Pancreas (tissue), 10 donors: Measurements from ENCODE around the gene PRR36. TPM values are rescaled to one million over a fixed set of nuclear protein-coding genes. Genes with fewer than 3 reads are reported as not detected.

ENCODE experiments used
- ATAC-seq, 4 donors: fragments of 200-7000 bp; cut with Tn5 transposase; one replicate each; pipeline versions ENCODE4 v1.8.0 to v1.9.1; 2020; ENCODE audit warnings: mild to moderate bottlenecking in 4 of 4, moderate library complexity in 4 of 4
- DNase-seq, 6 donors: peaks; one replicate each; pipeline ENCODE4 v3.0.0-alpha.2; 2020
- FAIRE-seq: peaks from 2 replicates; lab custom pipeline; 2012; peaks lifted over from hg19 to GRCh38; lab: Jason Lieb, UNC
- H3K27ac ChIP-seq, 4 donors: fragments of 200-600 bp; sonication (generic); 1 replicate in 3 of 4; 2 replicates in 1 of 4; pipeline versions ENCODE4 v1.5.0 to v1.8.0; 2020
- H3K27me3 ChIP-seq, 4 donors: fragments of 200-600 bp; one replicate each; pipeline ENCODE4 v1.8.0; 2021
- H3K36me3 ChIP-seq, 3 donors: fragments of 200-600 bp; sonication (generic) in 1 of 3; one replicate each; pipeline versions ENCODE4 v1.5.0 to v1.8.0; 2020 to 2021
- H3K4me1 ChIP-seq, 3 donors: fragments of 200-600 bp; one replicate each; pipeline ENCODE4 v1.8.0; 2021
- H3K4me3 ChIP-seq, 4 donors: fragments of 200-600 bp; sonication (generic) in 2 of 4; one replicate each; pipeline versions ENCODE4 v1.5.0 to v1.8.0; 2020 to 2021
- H3K9me3 ChIP-seq, 4 donors: fragments of 200-600 bp; one replicate each; pipeline ENCODE4 v1.8.0; 2021
- CTCF ChIP-seq, 4 donors: fragments of 200-600 bp; sonication (generic) in 3 of 4; IDR thresholded peaks; one replicate each; pipeline versions ENCODE4 v1.5.0 to v1.8.0; 2021; ENCODE audit warnings: antibody characterized with exemption in 4 of 4
- WGBS, 2 donors: extraction: QIAGEN DNeasy Blood & Tissue Kit; methylation state at CpG; one replicate each; pipeline ENCODE4 v1.1.7; 2013; 5-methylcytosine and 5-hydroxymethylcytosine counted together
- intact Hi-C, 3 donors: fragments of 100-400 bp; cut with DNase I; formaldehyde crosslinking; loops; one replicate each; pipeline versions ENCODE4 v1.11.1 to v1.14.2; 2022
- polyA plus RNA-seq, 2 donors: library from polyadenylated mRNA; stranded (reverse); fragments of 200-250 nt; gene quantifications; one replicate each; pipeline ENCODE4 v1.2.3, GENCODE V29; 2013
- total RNA-seq, 6 donors: library from RNA; stranded (reverse); fragmentation: NEBNext Ultra II Directional in 4 of 6; extraction: Animal tissue kit (Norgen Biotek cat#: 25700) in 4 of 6; gene quantifications; one replicate each; pipeline versions ENCODE4 v1.2.1 to v1.2.4, GENCODE V29; 2021 to 2023
- donor health status: healthy with polysubstance abuse.
- donor health status: DM: no; HTN: no; CAD: no; lungs with moderate emphysema.
- donor health status: DM: no; HTN: no; CAD: no.
- donor health status: control.
- donor health status: control.
- donor health status: Bipolar disorder and iron deficiency.
- donor health status: DM: yes; HTN: yes; CAD: no.
- donor health status: DM: no; HTN: no; CAD: no.
- donor health status: DM: no; HTN: no; CAD: no.
- donor health status: DM: yes; HTN: yes; CAD: no.

The PRR36 gene
- total and polyA plus RNA-seq, 8 donors: 1.6 to 3.1 (median 2.0) TPM

DNA sequence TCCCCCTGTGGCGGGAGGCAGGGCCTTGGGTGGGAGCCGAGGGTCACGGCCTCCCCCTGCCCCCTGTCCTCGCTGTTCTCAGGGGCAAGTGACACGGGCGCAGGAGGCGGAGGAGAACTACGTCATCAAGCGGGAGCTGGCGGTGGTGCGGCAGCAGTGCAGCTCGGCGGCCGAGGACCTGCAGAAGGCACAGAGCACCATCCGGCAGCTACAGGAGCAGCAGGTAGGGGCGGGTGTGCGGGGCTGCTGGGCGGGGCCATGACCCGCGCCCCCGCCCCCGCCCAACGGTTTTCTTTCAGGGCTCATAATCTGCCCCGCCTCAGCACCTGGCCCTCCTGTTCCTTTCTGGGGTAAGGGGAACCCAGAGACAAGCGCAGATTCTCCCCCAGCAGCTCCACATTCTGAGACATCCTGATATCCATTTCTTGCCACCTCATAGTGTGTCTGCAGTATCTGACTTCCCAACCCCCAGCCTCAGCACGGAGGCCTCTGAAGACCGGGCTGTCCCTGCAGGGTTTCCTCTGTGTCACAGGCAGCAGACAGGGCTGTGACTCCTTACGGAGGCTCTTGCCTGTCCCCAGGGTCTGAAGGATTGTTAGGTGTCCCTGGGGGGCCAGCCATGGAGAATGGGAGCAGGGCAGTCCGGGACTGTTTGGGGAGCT, 15.9 kb downstream of the PRR36 start:
- TF ChIP-seq CTCF (IDR thresholded peaks at IDR 0.05): no peak
- ATAC-seq: no peak
- intact Hi-C loops: loop anchor here in 1 of 3 donors (10.0 kb wide), 1 partner anchor 67 kb away; the partner anchor contains the start of genes CTXN1 and SNAPC2

DNA sequence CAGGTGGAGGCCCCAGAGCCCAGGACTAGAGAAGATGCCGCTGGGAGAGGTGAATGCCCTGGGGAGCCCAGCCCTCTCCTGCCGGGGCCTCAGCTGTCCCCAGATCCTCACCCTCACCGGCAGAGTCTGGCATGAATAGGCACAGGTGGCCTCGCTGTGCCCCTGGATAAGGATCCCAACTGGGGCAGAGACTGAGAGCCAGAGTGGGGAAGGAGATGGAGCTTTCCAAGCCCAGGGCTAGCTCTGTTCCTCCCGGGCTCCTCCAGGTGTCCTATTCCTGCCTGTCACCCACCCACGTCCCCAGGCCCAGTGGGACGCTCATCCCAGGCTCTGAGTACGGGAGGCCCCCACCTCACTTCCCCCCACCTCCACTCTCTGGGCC, 16.5 kb downstream of the PRR36 start:
- H3K27me3 ChIP-seq: no peaks in the 10 kb centered on the region
- peaks cover 4 to 5% (median 5%) of the 10 kb centered on the region in 3 donors for H3K4me1 ChIP-seq
- H3K4me3 ChIP-seq: no peak overlapping the region
- 86 to 89% methylated on average over 7 to 8 of the region's 8 CpGs for WGBS, 2 donors
- no peaks in the 10 kb centered on the region for H3K36me3 ChIP-seq
- ATAC-seq (no peak), FAIRE-seq (no peak), DNase-seq (peak in 1 of 6 donors; percentile 48)
- H3K27ac ChIP-seq: no peak overlapping the region
- intact Hi-C loops: loop anchor here in 1 of 3 donors (10.0 kb wide), 1 partner anchor 67 kb away; the partner anchor contains the start of genes CTXN1 and SNAPC2
- H3K9me3 ChIP-seq: no peaks in the 10 kb centered on the region
- no peak for TF ChIP-seq CTCF (IDR thresholded peaks at IDR 0.05)

More for the DNA sequence above, 15.9 kb downstream of the PRR36 start:
- Histone ChIP-seq H3K36me3 (no peaks in the 10 kb centered on the region), H3K9me3 (no peaks in the 10 kb centered on the region), H3K27me3 (no peaks in the 10 kb centered on the region), H3K27ac (no peak overlapping the region), H3K4me1 (peaks cover 4 to 5% (median 5%) of the 10 kb centered on the region in 3 donors), H3K4me3 (no peak overlapping the region)
- DNase-seq (peak in 1 of 6 donors; percentile 26), FAIRE-seq (no peak)
- 82 to 83% methylated on average over 28 to 29 of the region's 29 CpGs for WGBS, 2 donors

- peak in 1 of 6 donors; percentile 10 for DNase-seq
- no peak for ATAC-seq
- WGBS, 2 donors: 86% methylated on average over 38 of the region's 38 CpGs
- intact Hi-C loops: loop anchor here in 1 of 3 donors (10.0 kb wide), 1 partner anchor 68 kb away; the partner anchor contains the start of genes CTXN1 and SNAPC2
- Histone ChIP-seq H3K36me3 (no peaks in the 10 kb centered on the region), H3K27ac (no peak overlapping the region), H3K4me1 (peaks cover 4 to 5% (median 5%) of the 10 kb centered on the region in 3 donors), H3K4me3 (no peak overlapping the region), H3K9me3 (no peaks in the 10 kb centered on the region), H3K27me3 (no peaks in the 10 kb centered on the region)
- FAIRE-seq: no peak
- TF ChIP-seq CTCF (IDR thresholded peaks at IDR 0.05): no peak
Observed at GRCh38 chr19:7856679-7857663, 17.2 kb downstream of the PRR36 start.

DNA sequence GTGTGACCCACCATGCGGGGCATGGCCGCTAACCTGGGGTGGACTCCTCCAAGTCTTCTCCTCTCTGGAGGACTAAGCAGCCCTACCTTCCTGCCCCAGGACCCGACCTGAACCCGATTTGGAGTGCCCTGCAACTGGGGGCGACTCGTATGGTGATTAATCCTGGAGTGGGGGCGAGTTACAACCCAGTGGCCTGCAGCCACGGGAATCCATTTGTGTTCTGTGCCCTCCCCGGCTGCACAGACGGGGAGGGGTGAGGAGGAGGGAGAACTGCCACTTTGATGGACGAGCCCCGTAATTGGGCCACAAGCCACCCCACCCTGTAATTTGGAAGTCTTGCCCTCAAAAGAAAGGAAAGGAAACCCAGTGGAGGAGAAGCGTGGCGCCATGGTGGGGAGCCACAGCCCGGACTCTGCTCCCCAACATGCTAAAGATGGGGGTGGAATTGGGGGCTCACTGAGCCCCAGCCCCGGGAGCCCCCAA, 18.0 kb downstream of the PRR36 start:
- intact Hi-C loops: loop anchor here in 1 of 3 donors (10.0 kb wide), 1 partner anchor 69 kb away; the partner anchor contains the start of genes CTXN1 and SNAPC2
- FAIRE-seq (no peak), ATAC-seq (no peak), DNase-seq (no peak)
- Histone ChIP-seq H3K4me3 (no peak overlapping the region), H3K4me1 (peaks cover 4 to 5% (median 5%) of the 10 kb centered on the region in 3 donors), H3K27ac (no peak overlapping the region), H3K9me3 (no peaks in the 10 kb centered on the region), H3K36me3 (no peaks in the 10 kb centered on the region), H3K27me3 (no peaks in the 10 kb centered on the region)
- 88 to 94% methylated on average over 16 of the region's 16 CpGs for WGBS, 2 donors
- TF ChIP-seq CTCF (IDR thresholded peaks at IDR 0.05): no peak
